Stimulated activated CD4-positive, alpha-beta T cell treated with anti-CD3 and anti-CD28 coated beads, TNF-alpha, amount 100 ng/mL, for 48 hours (primary cell): Measurements from ENCODE around the gene ANAPC1.
"Not testable (repeated sequence)": the region's sequence is repeated elsewhere in the genome, so short reads cannot be mapped to it uniquely, and the experiment has no call there.

Experiments
- DNase-seq, 3 donors: peaks; one replicate each; pipeline ENCODE4 v3.0.0-alpha.2; 2020; ENCODE audit warnings: low read depth in 3 of 3

The ANAPC1 gene

GRCh38 chr2:111735420-111735819 is 148.6 kb downstream of the ANAPC1 start:
- not testable (repeated sequence) for DNase-seq

- DNase-seq, result not testable (repeated sequence)
These were observed 154.1 kb downstream of the ANAPC1 start for GRCh38 chr2:111729812-111730458.

DNA sequence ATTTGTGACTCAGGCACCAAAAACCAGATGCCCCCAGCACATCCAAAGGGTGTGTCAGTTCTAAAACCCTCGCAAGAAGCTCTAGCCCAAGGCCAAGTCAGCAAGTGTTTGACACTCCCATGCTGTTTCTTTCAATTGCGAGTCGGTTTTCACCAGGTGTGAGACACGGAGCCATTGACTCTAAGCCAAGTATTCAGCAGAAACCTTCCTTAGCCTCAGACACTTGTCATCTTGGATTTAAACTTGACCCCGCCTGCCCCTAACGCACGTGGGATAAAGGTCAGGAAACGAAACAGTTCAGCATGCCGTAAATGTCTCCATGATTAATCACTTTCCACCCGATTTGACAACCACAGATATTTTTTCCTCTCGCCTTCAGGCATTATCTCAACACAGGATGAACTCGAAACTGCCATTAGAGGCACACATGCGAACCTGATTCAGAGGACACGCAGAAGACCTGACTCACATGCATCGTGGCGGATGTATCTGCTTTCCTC is 156.3 kb downstream of the ANAPC1 start:
- DNase-seq, result peak in 1 of 3 donors; percentile 48

DNA sequence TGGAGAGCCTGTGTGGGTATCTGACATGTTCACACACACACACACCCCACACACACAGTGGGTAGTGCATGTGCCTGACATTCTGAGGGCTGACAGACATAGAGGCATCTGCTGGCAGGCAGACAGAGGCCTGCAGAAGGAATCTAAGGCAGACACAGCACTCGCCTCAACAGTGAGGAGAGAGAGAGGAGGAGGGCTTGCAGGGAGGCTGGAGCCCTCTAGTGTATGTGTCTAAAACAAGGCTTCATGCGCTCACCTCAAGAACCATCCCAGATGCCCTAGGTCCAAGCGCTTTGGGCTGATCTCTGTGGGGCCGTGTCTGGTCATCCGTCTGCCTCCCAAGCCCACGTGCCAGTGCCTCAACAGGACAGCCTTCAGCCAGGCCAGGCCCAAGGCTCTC is 158.3 kb downstream of the ANAPC1 start:
- not testable (repeated sequence) for DNase-seq

GRCh38 chr2:111719610-111720009 is 164.4 kb downstream of the ANAPC1 start:
- not testable (repeated sequence) for DNase-seq
